SK-N-SH treated with all-trans-retinoic acid at 6 μM for 48 hours (cell line): ENCODE measurements around the gene GSAP.

Source experiments
- ATAC-seq: fragments of 200-7000 bp; cut with Tn5 transposase; 3 replicates; pipeline ENCODE4 v1.9.1; 2020; ENCODE audit warnings: mild to moderate bottlenecking, moderate library complexity
- ARNTL ChIP-seq: fragments of 450-650 bp; formaldehyde crosslinking; IDR thresholded peaks from 2 replicates; pipeline ENCODE4 v1.5.0; 2020; ENCODE audit warnings: low read depth, mild to moderate bottlenecking, moderate library complexity, borderline replicate concordance
- CREB5 ChIP-seq: fragments of 250-450 bp; sonication (Bioruptor Pico); IDR thresholded peaks from 2 replicates; pipeline ENCODE4 v1.5.1; 2020; ENCODE audit warnings: low read depth, mild to moderate bottlenecking, moderate library complexity
- CSDC2 ChIP-seq: fragments of 250-450 bp; sonication (Bioruptor Pico); IDR thresholded peaks from 2 replicates; pipeline ENCODE4 v1.5.0; 2020; ENCODE audit warnings: mild to moderate bottlenecking, moderate library complexity
- OSR1 ChIP-seq: fragments of 250-450 bp; sonication (Bioruptor Pico); IDR thresholded peaks from 2 replicates; pipeline ENCODE4 v1.8.0; 2022; ENCODE audit warnings: moderate library complexity, mild to moderate bottlenecking, inconsistent platforms
- PPARA ChIP-seq: fragments of 250-450 bp; sonication (Bioruptor Pico); IDR thresholded peaks from 2 replicates; pipeline ENCODE4 v1.5.0; 2020; ENCODE audit warnings: mild to moderate bottlenecking, borderline replicate concordance
- ZFP3 ChIP-seq: fragments of 250-450 bp; sonication (Bioruptor Pico); IDR thresholded peaks from 2 replicates; pipeline ENCODE4 v1.5.0; 2020; ENCODE audit warnings: mild to moderate bottlenecking, moderate library complexity
- ZNF565 ChIP-seq: fragments of 450-650 bp; formaldehyde crosslinking; conservative IDR thresholded peaks from 2 replicates; pipeline ENCODE4 v1.5.0; 2020; ENCODE audit warnings: low read depth, mild to moderate bottlenecking, moderate library complexity
- ZNF8 ChIP-seq: fragments of 450-650 bp; formaldehyde crosslinking; IDR thresholded peaks from 2 replicates; pipeline ENCODE4 v1.5.0; 2020; ENCODE audit warnings: mild to moderate bottlenecking, moderate library complexity

The GSAP gene

GRCh38 chr7:77265666-77266065 lies 150.5 kb downstream of the GSAP start:
- TF ChIP-seq PPARA (CRISPR knock-in tag) = no peak
- no peak for TF ChIP-seq CSDC2 (CRISPR knock-in tag)
- TF ChIP-seq CREB5 (CRISPR knock-in tag) = no peak
- no peak for TF ChIP-seq ZNF8 (CRISPR knock-in tag)
- TF ChIP-seq ARNTL (CRISPR knock-in tag) = no peak
- no peak for TF ChIP-seq ZFP3

GRCh38 chr7:77262316-77262715 lies 153.8 kb downstream of the GSAP start:
- TF ChIP-seq OSR1 (CRISPR knock-in tag) = no peak
- no peak for TF ChIP-seq ZNF565
- no peak for ATAC-seq

More at GRCh38 chr7:77265666-77266065, 150.5 kb downstream of the GSAP start:
- no peak for ATAC-seq
